Heart left ventricle (tissue), 16 donors: ENCODE measurements around the gene MRRF. TPM values are rescaled to one million over a fixed set of nuclear protein-coding genes. Genes with fewer than 3 reads are reported as not detected.

Experiments used
- ATAC-seq, 4 donors: fragments of 200-7000 bp; cut with Tn5 transposase; one replicate each; pipeline ENCODE4 v1.9.1; 2020 to 2022; ENCODE audit warnings: moderate library complexity in 4 of 4, mild to moderate bottlenecking in 3 of 4, moderate number of reproducible peaks in 1 of 4
- DNase-seq, 5 donors: peaks; one replicate each; pipeline ENCODE4 v3.0.0-alpha.2; 2020
- H3K27ac ChIP-seq, 12 donors: fragments of 200-600 bp; sonication (generic) in 4 of 12; one replicate each; pipeline versions ENCODE4 v1.5.0 to v1.8.0; 2016 to 2022; ENCODE audit warnings: mild to moderate bottlenecking in 2 of 12
- H3K27me3 ChIP-seq, 9 donors: fragments of 200-600 bp; sonication (generic) in 2 of 9; one replicate each; pipeline versions ENCODE4 v1.5.1 to v1.8.0; 2016 to 2022; ENCODE audit warnings: mild to moderate bottlenecking in 3 of 9
- H3K36me3 ChIP-seq, 9 donors: fragments of 200-600 bp; sonication (generic) in 2 of 9; one replicate each; pipeline versions ENCODE4 v1.5.0 to v1.8.0; 2018 to 2022; ENCODE audit warnings: mild to moderate bottlenecking in 2 of 9
- H3K4me1 ChIP-seq, 12 donors: fragments of 200-600 bp; sonication (generic) in 4 of 12; one replicate each; pipeline versions ENCODE4 v1.5.0 to v1.8.0; 2016 to 2022; ENCODE audit warnings: mild to moderate bottlenecking in 3 of 12
- H3K4me3 ChIP-seq, 12 donors: fragments of 200-600 bp; sonication (generic) in 4 of 12; one replicate each; pipeline versions ENCODE4 v1.5.0 to v1.8.0; 2017 to 2022; ENCODE audit warnings: mild to moderate bottlenecking in 9 of 12, moderate library complexity in 4 of 12
- H3K9me3 ChIP-seq, 12 donors: fragments of 200-600 bp; sonication (generic) in 4 of 12; one replicate each; pipeline versions ENCODE4 v1.5.0 to v1.8.0; 2016 to 2022; ENCODE audit warnings: mild to moderate bottlenecking in 1 of 12
- POLR2A ChIP-seq, 2 donors: fragments of 450-650 bp; IDR thresholded peaks; one replicate each; pipeline ENCODE4 v1.6.1; 2017; ENCODE audit warnings: antibody characterized with exemption in 2 of 2, mild to moderate bottlenecking in 2 of 2, moderate library complexity in 2 of 2
- WGBS, 4 donors: extraction: QIAGEN DNeasy Blood & Tissue Kit in 2 of 4; methylation state at CpG; one replicate each; pipeline versions ENCODE4 v1.1.5 to v1.1.7; 2013 to 2018; 5-methylcytosine and 5-hydroxymethylcytosine counted together
- intact Hi-C, 10 donors: fragments of 100-400 bp; cut with DNase I; formaldehyde crosslinking; loops; one replicate each; pipeline versions ENCODE4 v1.11.1 to v1.14.2; 2022
- polyA plus RNA-seq, 2 donors: library from polyadenylated mRNA; stranded (reverse); fragments of 200-250 nt; gene quantifications; one replicate each; pipeline ENCODE4 v1.2.3, GENCODE V29; 2013
- total RNA-seq, 9 donors: library from RNA; depleted of rRNA in 2 of 9; stranded (reverse); fragments of >200 nt in 2 of 9; fragmentation: NEBNext Ultra II Directional in 3 of 9; extraction: Animal tissue kit (Norgen Biotek cat#: 25700) in 3 of 9; gene quantifications; one replicate each; pipeline versions ENCODE4 v1.1.0 to v1.2.4, GENCODE V29; 2016 to 2023
- TF ChIP-seq, protein P1 (sequence below), 12 donors: fragments of 200-600 bp; sonication (generic) in 4 of 12; IDR thresholded peaks; one replicate each; pipeline versions ENCODE4 v1.5.0 to v1.8.0; 2018 to 2022; ENCODE audit warnings: antibody characterized with exemption in 12 of 12, mild to moderate bottlenecking in 5 of 12
- donor health status: ischemic (EF 13 %, LVEDD 7.1; RV severe dilation, severe dysfunction).
- donor health status: healthy with polysubstance abuse.
- donor health status: DM: no; HTN: yes; CAD: no.
- donor health status: DM: no; HTN: no; CAD: no.
- donor health status: ischemic (EF 25% LVEDD 6.9; RV normal size, moderate dysfunction).
- donor health status: ischemic (EF 25% LVEDD 5.7; RV mildly dilated, moderate dysfunction).
- donor health status: healthy.
- donor health status: DM: yes; HTN: yes; CAD: no.
- donor health status: ischemic (EF 35%, LVEDD 5.7; RV mildly dilated, moderate dysfunction).
- donor health status: nonischemic (EF 11% LVEDD 7.7; RV severe dilation, severe dysfunction).
- donor health status: DM: yes; HTN: yes; CAD: no.
- donor health status: PGD.
- donor health status: ischemic (EF 29% LVEDD 5.4; RV normal size, mild dysfunction).
- donor health status: nonischemic (EF 23%, LVEDD 6.1; RV moderate dilation, normal function).

MRRF gene
- total and polyA plus RNA-seq, 11 donors: 27.0 to 48.1 (median 36.0) TPM

DNA sequence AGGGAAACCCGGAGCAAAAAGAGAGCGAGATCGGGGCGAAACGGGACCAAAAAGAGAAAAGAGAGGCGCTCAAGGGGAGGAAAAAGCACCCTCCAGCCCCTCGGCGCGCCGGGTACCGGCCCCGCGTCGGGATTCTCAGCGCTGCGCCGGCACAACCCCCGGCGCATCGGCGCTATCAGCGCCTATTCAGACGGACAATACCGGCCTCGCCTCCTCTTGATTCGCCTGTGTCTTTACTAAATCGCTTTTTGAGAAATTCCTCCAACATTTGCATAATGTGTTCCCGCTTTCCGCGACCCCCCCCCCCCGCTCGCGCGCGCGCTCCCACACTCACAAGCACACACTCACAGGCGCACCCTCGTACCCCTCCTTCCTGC, 36.5 kb upstream of the MRRF start:
- no peak for ATAC-seq

DNA sequence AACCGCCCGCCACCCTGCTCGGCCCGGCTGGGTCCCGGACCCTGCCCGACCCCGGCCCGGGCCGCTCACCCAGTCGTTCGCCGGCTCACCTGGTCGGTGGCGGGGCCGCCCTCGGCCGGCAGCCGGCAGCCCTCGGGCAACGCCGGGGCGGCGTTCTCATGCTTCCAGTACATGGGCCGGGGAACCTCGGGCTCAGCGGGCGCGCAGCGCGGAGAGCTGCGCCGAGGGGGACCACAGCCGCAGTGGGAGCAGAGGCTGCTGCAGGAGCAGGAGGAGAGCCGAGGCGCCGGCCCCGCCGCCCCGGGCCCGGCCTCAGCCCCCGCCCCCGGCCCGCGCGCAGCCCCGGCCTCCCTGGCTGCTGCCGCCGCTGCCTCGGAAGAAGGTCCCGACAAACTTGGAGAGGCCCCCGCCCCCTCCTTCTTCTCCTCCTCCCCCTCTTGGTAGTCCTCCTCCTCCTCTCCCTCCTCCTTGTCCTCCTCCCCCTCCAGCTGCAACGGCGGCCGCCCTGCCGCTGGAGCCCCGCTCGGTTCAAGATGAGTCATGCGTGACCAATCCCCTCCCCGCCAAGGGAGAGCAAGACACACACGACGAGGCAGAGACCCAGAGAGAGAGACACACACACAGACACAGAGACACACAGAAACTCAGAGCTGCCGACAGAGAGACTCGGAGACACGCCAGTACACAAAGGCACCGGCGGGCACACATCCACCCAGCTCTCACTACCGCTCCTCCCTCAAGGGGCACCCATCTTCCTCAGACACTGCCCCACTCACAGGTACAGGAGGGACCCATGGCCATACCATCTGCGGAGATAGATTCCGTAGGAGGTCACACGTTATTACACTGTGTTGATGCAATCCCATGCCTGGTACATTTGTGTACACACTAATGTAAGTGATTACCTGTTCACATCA, 35.9 kb upstream of the MRRF start, which contains the start of gene LHX6:
TSS of gene LHX6 (minus strand) at position 390 of the 917 bp plus-strand sequence. CDS start at position 173, 217 bp downstream.
- ATAC-seq (peak in 3 of 4 donors; percentile 24 to 70 (median 35)), DNase-seq (peak in 1 of 5 donors; percentile 49)
- Histone ChIP-seq H3K27me3 (peaks cover 28 to 87% (median 68%) of the 10 kb centered on the region in 9 donors), H3K36me3 (no peaks in the 10 kb centered on the region), H3K27ac (peak within 1 kb of the TSS in 8 of 12 donors; percentile 10 to 57 (median 39)), H3K4me3 (peak within 1 kb of the TSS; percentile 29 to 61 (median 52)), H3K4me1 (peaks cover 0 to 33% (median 18%) of the 10 kb centered on the region in 12 donors), H3K9me3 (no peaks in the 10 kb centered on the region)
- 3 to 9% (median 6%) methylated on average over 20 to 70 of the region's 70 CpGs for WGBS, 4 donors
- no peak for TF ChIP-seq POLR2A (IDR thresholded peaks at IDR 0.05)
- TF ChIP-seq, protein P1, sequence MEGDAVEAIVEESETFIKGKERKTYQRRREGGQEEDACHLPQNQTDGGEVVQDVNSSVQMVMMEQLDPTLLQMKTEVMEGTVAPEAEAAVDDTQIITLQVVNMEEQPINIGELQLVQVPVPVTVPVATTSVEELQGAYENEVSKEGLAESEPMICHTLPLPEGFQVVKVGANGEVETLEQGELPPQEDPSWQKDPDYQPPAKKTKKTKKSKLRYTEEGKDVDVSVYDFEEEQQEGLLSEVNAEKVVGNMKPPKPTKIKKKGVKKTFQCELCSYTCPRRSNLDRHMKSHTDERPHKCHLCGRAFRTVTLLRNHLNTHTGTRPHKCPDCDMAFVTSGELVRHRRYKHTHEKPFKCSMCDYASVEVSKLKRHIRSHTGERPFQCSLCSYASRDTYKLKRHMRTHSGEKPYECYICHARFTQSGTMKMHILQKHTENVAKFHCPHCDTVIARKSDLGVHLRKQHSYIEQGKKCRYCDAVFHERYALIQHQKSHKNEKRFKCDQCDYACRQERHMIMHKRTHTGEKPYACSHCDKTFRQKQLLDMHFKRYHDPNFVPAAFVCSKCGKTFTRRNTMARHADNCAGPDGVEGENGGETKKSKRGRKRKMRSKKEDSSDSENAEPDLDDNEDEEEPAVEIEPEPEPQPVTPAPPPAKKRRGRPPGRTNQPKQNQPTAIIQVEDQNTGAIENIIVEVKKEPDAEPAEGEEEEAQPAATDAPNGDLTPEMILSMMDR (IDR thresholded peaks at IDR 0.05): no peak
- intact Hi-C loops: loop anchor here in 1 of 10 donors (5.0 to 10.0 kb wide), 2 partner anchors 104 to 118 kb away; no protein-coding TSS in a partner anchor

More for the DNA sequence above, 36.5 kb upstream of the MRRF start:
- peak overlapping the region in 8 of 12 donors; percentile 10 to 57 (median 39) for H3K27ac ChIP-seq
- TF ChIP-seq POLR2A (IDR thresholded peaks at IDR 0.05): no peak
- TF ChIP-seq, protein P1 (IDR thresholded peaks at IDR 0.05): no peak
- DNase-seq: no peak
- no peaks in the 10 kb centered on the region for H3K9me3 ChIP-seq
- no peaks in the 10 kb centered on the region for H3K36me3 ChIP-seq
- peak overlapping the region; percentile 29 to 61 (median 52) for H3K4me3 ChIP-seq
- H3K27me3 ChIP-seq: peaks cover 28 to 93% (median 75%) of the 10 kb centered on the region in 9 donors
- intact Hi-C loops: loop anchor here in 1 of 10 donors (5.0 to 10.0 kb wide), 2 partner anchors 103 to 119 kb away; no protein-coding TSS in a partner anchor
- 0 to 3% (median 1%) methylated on average over 36 to 38 of the region's 38 CpGs for WGBS, 4 donors
- H3K4me1 ChIP-seq: peaks cover 0 to 36% (median 19%) of the 10 kb centered on the region in 12 donors

DNA sequence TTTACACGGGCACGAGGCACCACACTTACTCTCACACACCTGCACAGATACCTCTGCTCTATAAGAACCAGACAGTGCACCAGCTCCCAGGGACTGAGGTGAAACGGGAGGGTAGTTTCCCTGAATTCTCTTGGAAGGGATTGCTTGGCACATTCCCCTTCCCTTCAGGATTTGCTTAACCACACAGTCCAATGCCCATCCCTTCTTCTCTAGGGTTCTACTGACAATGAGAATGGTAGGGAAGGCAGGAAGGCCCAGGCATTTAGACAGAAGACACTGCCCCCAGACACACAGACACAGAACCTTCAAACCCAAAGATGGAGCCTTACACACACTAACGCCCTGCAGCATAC, 35.2 kb upstream of the MRRF start:
- WGBS, 4 donors: 47 to 59% (median 50%) methylated on average over 4 of the region's 4 CpGs

More for the DNA sequence above, 35.2 kb upstream of the MRRF start:
- ATAC-seq (no peak), DNase-seq (no peak)
- no peaks in the 10 kb centered on the region for H3K9me3 ChIP-seq
- intact Hi-C loops: loop anchor here in 1 of 10 donors (5.0 to 10.0 kb wide), 2 partner anchors 105 to 118 kb away; no protein-coding TSS in a partner anchor
- no peak for TF ChIP-seq POLR2A (IDR thresholded peaks at IDR 0.05)
- TF ChIP-seq, protein P1 (IDR thresholded peaks at IDR 0.05): no peak
- no peak overlapping the region for H3K4me3 ChIP-seq
- H3K36me3 ChIP-seq: no peaks in the 10 kb centered on the region
- peaks cover 28 to 81% (median 67%) of the 10 kb centered on the region in 9 donors for H3K27me3 ChIP-seq
- H3K27ac ChIP-seq: no peak overlapping the region
- H3K4me1 ChIP-seq: peaks cover 0 to 33% (median 18%) of the 10 kb centered on the region in 12 donors
